ENCODE measurements around the gene RNLS.

Gene RNLS

GRCh38 chr10:88617772-88618300 is 34.7 kb upstream of the RNLS start:
- H2AFZ ChIP-seq: no peak overlapping the region
- H3K4me1 ChIP-seq: no peaks in the 10 kb centered on the region
- TF ChIP-seq CTCF (IDR thresholded peaks at IDR 0.05): no peak
- no peaks in the 10 kb centered on the region for H3K9me3 ChIP-seq (ENCODE audit: control insufficient read depth, low read length)
- no peak overlapping the region for H3K9ac ChIP-seq
- H3K27ac ChIP-seq: no peak overlapping the region
- no peak overlapping the region for H3K4me3 ChIP-seq (ENCODE audit: low read depth, low read length)
- H3K36me3 ChIP-seq (ENCODE audit: control insufficient read depth, insufficient read depth, low read length): no peaks in the 10 kb centered on the region
- no peak overlapping the region for H3K4me2 ChIP-seq (ENCODE audit: low read length)
- no peaks in the 10 kb centered on the region for H3K79me2 ChIP-seq
- no peaks in the 10 kb centered on the region for H3K27me3 ChIP-seq (ENCODE audit: control insufficient read depth, insufficient read depth, low read length)

GRCh38 chr10:88616250-88616977 is 33.3 kb upstream of the RNLS start:
- Histone ChIP-seq H3K9ac (no peak overlapping the region), H2AFZ (no peak overlapping the region), H3K27me3 (ENCODE audit: control insufficient read depth, insufficient read depth, low read length) (no peaks in the 10 kb centered on the region), H3K4me1 (no peaks in the 10 kb centered on the region), H3K4me3 (ENCODE audit: low read depth, low read length) (no peak overlapping the region), H3K27ac (no peak overlapping the region), H3K36me3 (ENCODE audit: control insufficient read depth, insufficient read depth, low read length) (no peaks in the 10 kb centered on the region), H3K9me3 (ENCODE audit: control insufficient read depth, low read length) (no peaks in the 10 kb centered on the region), H3K79me2 (no peaks in the 10 kb centered on the region), H3K4me2 (ENCODE audit: low read length) (no peak overlapping the region)
- no peak for TF ChIP-seq CTCF (IDR thresholded peaks at IDR 0.05)

- TF ChIP-seq CTCF (IDR thresholded peaks at IDR 0.05): no peak
- Histone ChIP-seq H3K27ac (no peak overlapping the region), H3K4me2 (ENCODE audit: low read length) (no peak overlapping the region), H3K9ac (no peak overlapping the region), H3K9me3 (ENCODE audit: control insufficient read depth, low read length) (no peaks in the 10 kb centered on the region), H2AFZ (no peak overlapping the region), H3K36me3 (ENCODE audit: control insufficient read depth, insufficient read depth, low read length) (no peaks in the 10 kb centered on the region), H3K27me3 (ENCODE audit: control insufficient read depth, insufficient read depth, low read length) (no peaks in the 10 kb centered on the region), H3K79me2 (no peaks in the 10 kb centered on the region), H3K4me3 (ENCODE audit: low read depth, low read length) (no peak overlapping the region), H3K4me1 (no peaks in the 10 kb centered on the region)
Observed at GRCh38 chr10:88608780-88609179, 25.7 kb upstream of the RNLS start.

GRCh38 chr10:88608052-88608732 is 25.1 kb upstream of the RNLS start:
- Histone ChIP-seq H2AFZ (no peak overlapping the region), H3K9me3 (ENCODE audit: control insufficient read depth, low read length) (no peaks in the 10 kb centered on the region), H3K4me1 (no peaks in the 10 kb centered on the region), H3K4me2 (ENCODE audit: low read length) (no peak overlapping the region), H3K27me3 (ENCODE audit: control insufficient read depth, insufficient read depth, low read length) (no peaks in the 10 kb centered on the region), H3K27ac (no peak overlapping the region), H3K79me2 (no peaks in the 10 kb centered on the region), H3K36me3 (ENCODE audit: control insufficient read depth, insufficient read depth, low read length) (no peaks in the 10 kb centered on the region), H3K4me3 (ENCODE audit: low read depth, low read length) (no peak overlapping the region), H3K9ac (no peak overlapping the region)
- TF ChIP-seq CTCF (IDR thresholded peaks at IDR 0.05): no peak
